T-helper 1 cell (primary cell): ENCODE data around the gene MTERF4.
A peak's percentile ranks its signal among the peaks of the same experiment; 100 is the strongest.

Experiments used
- DNase-seq, 5 donors: peaks; one replicate each; pipeline ENCODE4 v3.0.0-alpha.2; 2012 to 2020
- total RNA-seq, 4 donors: gene quantifications; one replicate each; lab custom pipeline; 2026; lab: John Stamatoyannopoulos, UW

The MTERF4 gene, protein sequence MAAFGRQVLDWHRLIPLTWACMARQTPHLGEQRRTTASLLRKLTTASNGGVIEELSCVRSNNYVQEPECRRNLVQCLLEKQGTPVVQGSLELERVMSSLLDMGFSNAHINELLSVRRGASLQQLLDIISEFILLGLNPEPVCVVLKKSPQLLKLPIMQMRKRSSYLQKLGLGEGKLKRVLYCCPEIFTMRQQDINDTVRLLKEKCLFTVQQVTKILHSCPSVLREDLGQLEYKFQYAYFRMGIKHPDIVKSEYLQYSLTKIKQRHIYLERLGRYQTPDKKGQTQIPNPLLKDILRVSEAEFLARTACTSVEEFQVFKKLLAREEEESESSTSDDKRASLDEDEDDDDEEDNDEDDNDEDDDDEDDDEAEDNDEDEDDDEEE
- total RNA-seq: 55.9 to 94.5 (median 75.2) reads per million in 4 donors

DNA sequence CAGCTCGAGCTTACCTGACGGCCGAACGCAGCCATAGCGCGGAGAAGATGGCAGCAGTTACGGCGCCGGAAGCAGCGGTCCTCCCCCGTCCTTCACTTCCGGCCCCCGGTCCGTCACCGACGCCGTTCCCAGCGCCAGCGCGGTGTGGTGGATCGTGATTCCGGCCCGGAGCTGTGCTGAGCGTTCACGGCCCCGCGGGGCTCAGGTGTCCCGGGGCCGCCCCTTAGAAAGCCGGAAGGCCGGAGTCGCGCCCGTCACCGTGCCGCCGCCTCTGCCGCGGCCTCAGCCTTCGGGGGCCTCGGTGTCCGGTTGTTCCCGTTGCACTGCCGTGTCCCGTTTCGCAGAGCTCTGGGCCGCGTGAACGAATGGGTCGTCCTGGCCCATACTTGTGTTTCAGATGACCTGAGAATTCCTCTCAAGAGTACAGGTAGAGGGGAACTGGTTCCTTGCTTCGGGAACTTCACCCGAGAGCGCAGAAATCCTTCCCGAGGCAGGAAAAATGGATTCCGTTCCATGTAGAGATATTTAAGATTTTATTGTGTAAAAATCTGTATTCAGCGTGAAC, at the start of gene MTERF4:
Gene MTERF4 (minus strand): TSS at position 49 of the 565 bp plus-strand sequence. CDS start 14 bp downstream, at position 35.
- peak; percentile 74 to 90 (median 82) for DNase-seq

DNA sequence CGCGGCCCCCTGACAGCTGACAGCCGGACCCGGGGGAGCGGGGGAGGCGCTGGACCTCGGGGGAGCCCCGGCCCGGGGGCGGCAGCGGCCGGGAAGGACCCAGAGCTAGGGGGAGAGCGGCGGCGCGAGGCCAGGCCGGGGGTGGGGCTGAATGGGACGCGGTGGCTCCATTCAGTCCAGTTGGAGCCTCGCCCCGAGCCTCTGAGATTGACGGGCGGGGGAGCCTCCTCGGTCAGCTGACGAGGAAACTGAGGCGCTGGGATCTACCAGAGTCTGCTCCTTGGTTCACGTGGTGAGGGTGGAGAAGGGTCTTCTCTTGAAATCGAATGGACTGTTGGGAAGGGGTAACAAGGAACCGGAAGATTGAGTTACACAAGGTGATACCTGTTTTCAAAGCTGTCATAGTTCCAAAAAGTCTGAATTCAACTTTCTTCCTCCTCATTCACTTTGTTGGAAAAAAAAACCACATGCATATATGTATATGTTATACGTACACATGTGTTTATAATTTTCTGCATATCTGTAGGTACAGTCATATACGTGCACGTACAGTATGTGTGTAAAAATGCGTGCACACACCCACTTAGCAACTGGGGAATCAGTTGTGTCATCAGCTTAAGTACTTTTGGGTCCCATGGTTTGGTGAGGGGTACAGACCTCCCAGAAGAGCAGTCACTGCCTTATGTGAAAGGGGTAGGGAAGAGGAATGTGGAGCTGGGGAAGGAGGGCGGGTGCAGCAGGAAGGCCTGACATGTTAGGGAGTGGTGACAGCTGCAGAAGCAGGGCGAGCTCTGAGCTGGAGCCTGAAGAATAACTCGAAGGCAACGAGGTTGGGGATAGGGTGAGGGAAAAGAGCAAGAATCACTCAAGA, 48.8 kb upstream of the MTERF4 start:
- no peak for DNase-seq

DNA sequence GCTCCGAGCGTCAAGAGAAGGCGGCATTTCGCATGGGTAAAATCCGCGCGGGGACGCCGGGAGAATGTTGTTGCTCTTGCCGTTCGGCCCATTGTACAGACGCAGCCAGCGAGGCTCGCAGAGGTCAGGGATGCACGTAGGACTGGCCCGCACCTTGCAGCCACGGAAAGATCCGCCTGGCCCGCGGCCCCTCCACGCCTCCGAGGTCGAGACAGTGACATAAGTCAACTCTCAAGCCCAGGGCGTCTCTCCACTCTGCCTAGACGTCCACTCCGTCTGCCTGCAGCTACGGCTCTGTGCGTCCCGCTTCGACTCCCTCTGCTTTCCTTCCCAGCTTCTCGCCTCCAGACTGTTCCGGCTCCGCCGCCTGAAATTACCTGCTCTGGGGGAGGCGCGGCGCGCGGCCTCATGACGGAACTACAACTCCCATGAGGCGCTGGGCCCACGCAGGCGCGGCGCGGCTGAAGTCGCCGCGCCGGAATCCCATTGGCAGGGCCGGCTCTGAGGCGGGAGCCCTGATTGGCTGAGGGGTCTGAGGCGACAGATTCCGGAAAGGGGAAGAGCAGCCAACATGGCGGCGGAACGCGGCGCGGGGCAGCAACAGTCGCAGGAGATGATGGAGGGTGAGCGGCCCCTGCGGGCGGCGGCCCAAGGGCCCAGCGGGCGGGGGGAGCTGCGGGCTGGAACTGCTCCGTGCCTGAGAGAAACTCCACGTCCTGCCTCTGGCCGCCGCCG, 48.0 kb upstream of the MTERF4 start, which contains the start of gene PPP1R7:
Gene PPP1R7 (plus strand): TSS at position 543 of the 735 bp plus-strand sequence. CDS start 29 bp downstream, at position 572.
- DNase-seq: peak; percentile 90 to 95 (median 95)

DNA sequence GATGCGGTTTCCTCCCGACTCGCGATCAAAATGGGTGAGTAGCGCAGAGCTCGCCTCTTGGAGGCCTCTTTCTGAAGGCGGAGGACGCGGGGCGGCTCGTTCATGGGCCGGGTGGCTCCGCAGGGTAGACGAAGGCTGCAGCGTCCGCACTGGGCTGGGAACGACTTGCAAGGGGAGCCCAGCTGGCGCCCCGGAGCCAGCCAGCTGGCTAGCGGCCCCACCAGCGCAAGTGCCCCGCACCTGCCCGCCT, 47.5 kb upstream of the MTERF4 start:
- DNase-seq: no peak

DNA sequence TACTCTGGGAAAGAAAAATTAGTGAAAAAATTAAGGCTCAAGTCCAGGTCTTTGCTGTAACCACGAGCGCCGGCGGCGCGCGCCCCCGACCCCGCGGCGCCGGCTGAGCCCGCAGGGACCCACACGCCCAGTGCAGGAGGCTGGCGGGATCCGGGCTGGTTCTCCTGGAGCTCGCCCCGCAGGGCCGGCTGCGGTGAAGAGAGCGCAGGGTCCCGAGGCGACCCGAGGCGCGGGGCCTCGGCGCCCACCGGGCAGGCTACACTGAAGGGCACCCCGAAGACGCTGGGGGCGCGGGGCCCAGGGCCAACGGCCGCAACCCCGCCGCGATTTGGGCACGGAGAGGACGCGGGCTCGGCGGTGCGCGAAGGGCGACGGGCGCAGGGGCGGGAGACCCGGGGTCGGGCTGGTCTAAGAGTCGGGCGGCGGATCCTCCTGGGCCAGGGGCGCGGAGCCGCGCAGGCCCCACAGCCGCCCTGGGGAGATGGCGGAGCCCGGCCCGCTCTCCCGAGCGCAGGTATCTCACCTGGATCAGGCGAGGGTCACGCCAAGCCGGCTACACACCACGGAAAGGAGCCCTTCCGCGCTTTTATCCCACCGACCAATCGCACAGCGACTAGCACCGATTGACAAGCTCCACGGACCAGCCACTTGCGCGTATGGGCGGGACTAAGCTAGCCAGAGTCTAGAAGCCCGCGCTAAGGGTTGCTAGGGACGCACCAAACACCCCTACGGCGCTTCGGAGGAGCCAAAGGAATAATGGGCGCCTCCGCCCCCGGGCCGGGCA, 47.0 kb upstream of the MTERF4 start, which contains the start of gene PASK:
Gene PASK (minus strand): TSS at position 582 of the 784 bp plus-strand sequence. CDS start 6,440 bp downstream, outside the sequence.
- DNase-seq: peak; percentile 86 to 95 (median 90)

DNA sequence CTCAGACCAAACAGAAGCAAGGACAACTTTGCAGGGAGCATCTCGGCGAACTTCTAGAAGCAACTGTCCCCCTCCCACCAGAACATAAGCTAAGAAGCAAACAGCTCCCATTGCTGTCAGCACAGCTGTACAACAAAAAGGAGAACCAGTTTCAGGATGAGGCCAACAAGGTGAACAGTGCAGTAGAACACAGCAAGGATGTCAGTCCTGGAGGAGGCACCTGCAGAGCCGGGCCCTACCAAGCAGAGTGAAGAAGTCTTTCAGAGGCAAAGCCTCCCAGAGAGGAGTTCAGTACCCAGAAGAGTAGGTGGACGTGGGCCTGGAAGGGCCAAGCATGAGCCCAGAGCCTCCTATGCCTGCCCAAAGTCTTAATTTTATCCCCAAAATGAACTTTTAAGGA, 46.2 kb upstream of the MTERF4 start:
- no peak for DNase-seq

DNA sequence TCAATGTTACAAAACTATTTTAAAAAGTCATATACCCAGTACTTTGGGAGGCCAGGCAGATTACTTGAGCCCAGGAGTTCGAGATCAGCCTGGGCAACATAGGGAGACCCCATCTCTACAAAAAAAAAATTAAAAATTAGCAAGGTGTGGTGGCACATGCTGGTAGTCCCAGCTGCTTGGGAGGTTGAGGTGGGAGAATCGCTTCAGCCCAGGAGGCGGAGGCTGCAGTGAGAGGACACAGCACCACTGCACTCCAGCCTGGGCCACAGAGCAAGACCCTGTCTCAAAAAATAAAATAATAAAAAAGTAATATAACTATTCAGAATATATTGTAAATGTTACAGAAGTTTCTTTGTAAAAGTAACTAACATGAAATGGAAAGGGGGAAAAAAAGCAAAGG, 45.2 kb upstream of the MTERF4 start:
- DNase-seq: no peak

DNA sequence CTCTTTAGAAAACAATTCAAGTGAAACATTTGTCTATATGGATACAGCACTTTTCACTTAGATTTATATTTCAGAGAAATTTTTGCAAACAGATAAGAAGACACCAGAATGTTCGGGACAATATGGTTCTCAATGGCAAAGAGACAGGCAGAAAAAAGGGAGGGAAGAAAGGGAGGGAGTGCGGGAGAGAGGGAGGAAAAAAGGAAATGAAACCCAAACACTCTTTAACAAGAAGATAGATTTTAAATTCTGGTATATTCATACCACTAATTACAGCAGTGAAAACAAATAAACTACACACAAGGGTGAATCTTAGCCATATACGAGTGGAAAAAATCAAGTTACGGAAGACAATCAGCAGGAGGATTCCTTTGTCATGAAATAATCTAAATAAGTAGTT, 44.2 kb upstream of the MTERF4 start:
- no peak for DNase-seq

DNA sequence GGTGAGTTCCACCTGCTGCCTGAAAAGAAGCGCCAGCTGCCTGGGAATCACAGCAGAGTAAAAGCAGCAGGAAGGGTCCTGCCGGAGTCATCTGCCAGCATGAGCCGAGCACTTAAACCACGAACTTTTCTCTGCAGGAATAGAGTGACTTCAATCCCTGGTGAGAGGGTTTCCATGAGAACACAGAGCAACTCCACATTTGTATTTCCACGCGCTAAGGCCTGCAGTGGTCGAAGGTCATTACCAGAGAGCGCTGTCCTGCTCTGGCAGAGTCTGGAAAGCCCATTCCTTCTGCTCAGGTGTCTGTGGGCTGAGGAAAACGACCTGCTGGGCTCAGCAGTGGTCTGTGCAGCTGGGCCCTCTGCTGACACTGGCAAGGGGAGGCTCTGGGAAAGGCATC, 40.5 kb upstream of the MTERF4 start:
- DNase-seq: no peak

DNA sequence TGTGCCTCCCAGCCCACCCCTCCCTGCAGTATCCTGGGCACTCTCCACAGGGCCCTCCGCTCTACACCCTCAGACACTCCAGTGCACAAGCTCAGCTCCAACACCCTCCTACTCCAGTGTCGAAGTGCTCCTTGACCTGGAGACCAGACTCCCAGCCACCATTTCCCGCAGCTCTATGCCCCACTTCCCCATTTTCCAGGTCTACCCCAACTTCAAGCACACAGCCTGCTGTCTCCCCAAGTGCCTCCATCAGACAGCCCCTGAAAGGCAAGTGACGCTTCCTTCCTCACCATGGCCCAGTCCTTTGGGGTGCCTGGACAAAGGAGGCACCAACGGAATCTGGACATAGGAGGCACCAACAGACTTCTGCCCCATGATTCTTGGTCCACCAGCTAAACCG, 40.0 kb upstream of the MTERF4 start:
- no peak for DNase-seq

DNA sequence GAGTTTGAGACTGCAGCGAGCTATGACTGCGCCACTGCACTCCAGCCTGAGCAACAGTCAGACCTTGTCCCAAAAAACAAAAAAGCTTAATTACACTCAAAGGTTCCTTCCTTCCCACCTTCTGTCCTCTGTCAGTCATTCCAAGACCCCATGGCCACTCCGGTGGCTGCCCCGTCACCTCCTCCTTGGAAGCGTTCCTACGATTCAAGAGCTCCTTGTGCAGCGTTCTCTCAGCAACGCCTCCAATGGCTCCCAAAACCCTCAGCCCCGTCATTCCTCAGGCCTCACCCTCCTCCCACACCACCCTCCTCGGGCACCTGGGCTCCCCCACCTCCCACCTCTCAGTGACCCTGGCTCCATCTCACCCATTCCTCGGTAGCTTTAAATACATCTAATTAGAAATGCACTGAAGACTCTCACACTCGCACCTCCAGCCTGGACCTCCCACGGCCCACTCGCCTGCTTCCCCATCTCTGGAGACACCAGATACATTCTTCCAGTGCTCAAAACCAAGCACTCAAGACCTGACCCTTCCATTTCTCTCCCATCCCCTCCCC, 39.2 kb upstream of the MTERF4 start:
- no peak for DNase-seq

DNA sequence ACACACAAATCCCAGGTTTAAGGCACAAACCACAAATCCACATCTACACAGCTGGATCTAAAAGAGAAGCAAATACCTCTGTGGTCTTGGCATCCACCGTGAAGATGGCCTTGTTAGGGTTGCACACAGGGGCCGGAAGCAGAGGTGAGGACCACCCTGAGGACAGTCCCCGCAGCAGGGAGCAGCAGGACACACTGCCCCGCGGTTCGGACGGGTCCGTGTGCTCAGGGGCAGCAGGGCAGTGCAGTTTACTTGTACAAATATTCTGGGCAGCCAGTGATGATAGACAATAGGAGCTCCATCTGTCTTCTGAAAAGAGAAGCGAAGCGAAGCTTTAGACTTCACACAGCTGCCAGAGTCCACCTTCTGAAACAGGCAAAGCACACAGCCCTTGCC, 38.4 kb upstream of the MTERF4 start:
- DNase-seq: no peak

DNA sequence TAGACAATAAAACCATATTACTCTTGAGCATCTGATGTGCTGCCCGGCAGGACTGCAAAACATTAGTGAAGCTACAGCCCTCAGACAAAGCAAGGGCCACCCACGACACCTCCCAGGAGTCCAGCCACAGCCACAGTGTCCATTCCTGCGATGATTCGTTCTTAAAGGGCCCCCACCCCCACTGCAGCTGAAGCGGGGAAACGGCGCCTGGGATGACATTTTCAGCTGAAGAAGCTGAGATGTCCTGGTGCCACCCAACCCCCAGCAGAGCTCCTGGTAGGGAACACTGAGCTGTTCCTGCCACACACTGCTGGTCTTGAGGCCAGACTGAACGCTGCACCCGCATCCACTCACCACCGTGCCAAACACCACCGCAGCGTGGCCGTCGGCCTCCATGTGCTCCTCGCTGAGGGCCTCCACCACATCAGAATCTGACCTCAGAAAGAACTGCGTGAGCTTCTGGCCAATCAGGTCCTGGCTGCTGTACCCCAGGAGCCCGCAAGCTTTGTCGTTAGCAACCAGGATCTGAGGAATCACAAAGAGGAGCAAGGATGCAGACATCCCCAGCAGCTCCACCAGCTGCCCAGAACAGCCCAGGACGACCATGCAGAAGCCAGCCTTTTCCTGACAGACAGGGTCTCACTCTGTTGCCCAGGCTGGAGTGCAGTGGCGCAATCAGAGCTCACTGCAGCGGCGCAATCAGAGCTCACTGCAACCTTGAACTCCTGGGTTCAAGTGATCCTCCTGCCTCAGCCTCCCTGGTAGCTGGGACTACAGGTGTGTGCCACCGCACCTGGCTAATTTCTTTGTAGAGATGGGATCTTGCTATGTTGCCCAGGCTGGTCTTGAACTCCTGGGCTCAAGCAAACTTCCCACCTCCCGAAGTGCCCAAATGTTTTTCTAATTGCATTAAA, 37.7 kb upstream of the MTERF4 start:
- no peak for DNase-seq

DNA sequence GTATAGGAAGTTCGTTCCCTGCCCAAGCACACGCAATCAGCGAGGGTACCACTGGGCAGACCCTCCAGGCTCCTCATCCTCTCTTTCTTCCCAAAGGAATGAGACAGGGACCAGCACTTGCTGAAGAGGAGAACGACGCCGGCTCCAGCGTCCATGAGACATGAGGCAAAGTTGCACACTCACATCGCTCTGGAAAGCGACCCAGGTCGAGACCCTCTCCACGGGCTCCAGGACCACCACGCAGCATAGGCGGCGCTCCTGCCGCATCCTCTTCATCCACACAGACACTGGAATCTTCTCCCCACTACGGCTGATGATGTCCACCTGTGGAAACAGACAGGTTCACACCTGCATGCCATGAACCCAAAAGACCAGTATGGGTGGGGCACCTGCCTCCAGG, 36.4 kb upstream of the MTERF4 start:
- DNase-seq: no peak

DNA sequence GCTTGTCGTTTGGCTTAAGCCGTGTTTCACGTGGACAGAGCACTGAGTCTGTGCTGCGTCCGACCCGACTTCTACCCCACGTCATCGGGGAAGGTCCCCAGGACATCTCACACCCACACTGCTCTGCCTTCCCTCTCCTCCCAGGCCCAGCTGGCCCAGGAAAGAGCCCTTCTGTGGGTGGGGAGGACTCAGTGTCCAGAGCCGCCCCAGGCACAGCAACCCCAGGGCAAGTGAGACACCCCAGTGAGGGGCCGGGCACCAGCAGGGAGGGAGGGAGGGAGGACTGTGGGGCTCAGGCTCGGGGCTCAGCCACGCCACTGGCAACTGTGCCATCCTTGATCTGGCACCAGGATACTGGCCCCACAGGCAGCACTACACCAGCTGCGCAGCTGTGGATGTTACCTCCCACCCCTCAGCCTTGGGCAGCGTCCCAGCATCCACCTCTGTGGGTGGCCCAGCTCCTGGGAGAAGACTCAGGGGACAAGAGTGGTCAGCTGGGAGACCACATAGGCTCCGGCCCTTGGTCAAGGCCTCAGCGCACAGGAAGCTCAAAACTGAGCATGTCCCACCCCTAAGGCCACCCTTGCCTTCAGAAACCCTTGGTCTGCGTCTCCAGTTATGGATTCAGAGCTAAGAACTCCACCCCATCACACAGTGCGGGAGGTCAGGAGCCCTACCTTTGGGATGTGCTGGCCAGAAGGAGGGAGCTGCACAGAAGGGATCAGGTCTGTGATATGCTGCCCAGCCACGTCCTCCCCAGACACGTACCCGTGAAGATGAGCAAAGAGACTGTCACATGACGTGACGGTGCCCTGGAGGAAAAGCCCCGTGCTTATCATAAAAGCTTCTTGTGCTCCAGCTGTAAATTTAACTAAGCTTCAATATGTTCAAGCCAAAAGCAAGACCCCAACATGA, 35.4 kb upstream of the MTERF4 start:
- DNase-seq: no peak

DNA sequence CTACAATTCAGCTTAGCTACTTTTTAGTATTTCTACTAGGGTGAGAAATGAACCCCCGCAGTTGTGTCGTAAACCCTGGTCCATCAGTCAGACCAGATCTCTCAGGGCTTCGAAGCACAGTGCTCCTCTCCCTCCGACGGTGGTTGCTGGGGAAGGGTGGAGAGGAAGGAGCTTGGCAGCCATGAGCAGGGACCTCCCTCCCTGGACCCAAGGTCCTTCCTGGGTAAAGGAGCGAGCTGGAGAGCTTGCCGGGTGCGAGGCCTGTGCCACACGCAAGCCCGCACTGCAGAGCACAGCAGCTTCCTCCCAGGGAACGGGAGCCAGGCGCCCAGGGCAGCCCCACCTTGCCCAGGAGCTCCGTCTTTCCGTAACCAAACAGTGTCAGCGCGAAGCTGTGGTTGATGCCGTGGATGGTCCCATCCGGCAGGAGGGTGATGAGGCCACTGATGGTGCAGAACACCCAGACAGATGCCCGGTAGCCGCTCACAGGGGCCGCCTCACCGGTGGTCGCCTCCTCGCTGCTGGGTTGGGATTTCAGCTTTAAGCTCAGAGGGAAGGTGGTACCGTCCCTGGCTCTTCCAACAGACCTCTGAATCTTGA, 34.7 kb upstream of the MTERF4 start:
- no peak for DNase-seq

DNA sequence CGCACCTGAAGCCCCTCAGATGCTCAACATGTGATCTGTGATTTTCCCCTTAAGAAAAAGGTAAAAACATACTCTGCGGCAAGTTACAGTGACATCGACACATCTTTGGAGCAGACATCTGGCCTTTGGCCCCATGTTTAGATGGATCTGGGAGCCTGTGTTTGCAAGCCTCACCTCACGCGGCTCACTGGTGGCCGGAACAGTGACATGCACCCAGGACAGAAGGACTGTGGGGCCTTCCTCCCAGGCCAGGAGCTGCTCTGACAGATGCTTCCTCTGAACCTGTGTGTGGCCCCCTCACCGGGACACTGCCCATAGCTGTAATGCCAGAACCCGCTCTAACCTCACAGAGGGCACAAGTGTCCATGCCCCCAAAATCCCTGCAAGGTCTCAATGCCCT, 34.1 kb upstream of the MTERF4 start:
- DNase-seq: no peak

DNA sequence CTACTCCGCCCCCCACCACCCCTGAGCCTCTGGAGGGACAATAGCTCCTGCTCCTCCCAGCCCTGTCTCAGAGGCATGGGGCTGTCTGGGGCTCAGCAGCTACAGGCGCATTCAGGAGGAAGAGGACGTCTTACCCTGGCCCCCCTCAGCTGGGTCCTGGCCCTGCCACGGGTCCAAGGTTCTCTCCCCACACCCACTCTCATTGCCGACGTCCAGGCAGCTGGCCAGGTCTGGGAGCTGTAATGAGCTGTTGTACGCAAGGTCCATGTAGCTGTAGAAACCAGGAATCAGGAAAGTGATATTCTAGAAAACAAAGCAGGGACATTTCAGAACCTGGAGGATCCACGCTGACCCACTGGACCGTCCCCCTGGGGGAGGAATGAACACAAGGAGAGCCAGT, 33.6 kb upstream of the MTERF4 start:
- no peak for DNase-seq

DNA sequence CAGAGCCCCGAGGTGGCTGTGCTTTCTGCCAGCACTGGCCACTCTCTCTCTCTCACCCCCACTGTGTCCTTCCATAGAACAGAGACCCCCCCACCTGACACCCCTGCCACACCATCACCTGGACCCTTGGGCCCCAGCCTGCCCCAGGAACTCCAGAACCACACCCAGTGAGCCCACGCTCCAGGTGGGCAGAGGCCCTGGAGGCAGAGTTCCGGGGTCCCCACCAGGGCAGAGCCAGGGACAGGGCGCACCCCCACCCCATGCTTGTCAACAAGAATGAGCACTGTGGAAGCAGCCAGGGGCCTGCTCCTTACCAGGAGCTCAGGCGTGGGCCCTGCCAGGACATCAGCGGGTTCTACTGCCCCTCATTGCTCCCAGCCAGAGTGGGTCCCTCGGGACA, 32.6 kb upstream of the MTERF4 start:
- DNase-seq: no peak
